Spleen (tissue), 7 donors: ENCODE data around the gene GPR50.

Experiments used
- POLR2A ChIP-seq, 3 donors: fragments of 450-650 bp; IDR thresholded peaks; one replicate each; pipeline ENCODE4 v1.5.1; 2017; ENCODE audit warnings: antibody characterized with exemption in 3 of 3, mild to moderate bottlenecking in 1 of 3
- POLR2AphosphoS5 ChIP-seq, 3 donors: sonication (generic); formaldehyde crosslinking; IDR thresholded peaks; one replicate each; pipeline ENCODE4 v1.5.1; 2017; ENCODE audit warnings: antibody characterized with exemption in 3 of 3
- TF ChIP-seq, protein P1 (sequence below), 11 experiments: fragments of 200-600 bp in 7 of 11; fragments of 450-650 bp in 4 of 11; sonication (generic) in 4 of 11; IDR thresholded peaks in 8 of 11; conservative IDR thresholded peaks in 3 of 11; 1 replicate in 7 of 11; 2 replicates in 4 of 11; pipeline versions ENCODE4 v1.4.0 to v1.8.0; 2016 to 2021; ENCODE audit warnings: antibody characterized with exemption in 11 of 11, inconsistent platforms in 4 of 11, mild to moderate bottlenecking in 1 of 11
- donor health status: DM: no; HTN: no; CAD: no; lungs with moderate emphysema.
- donor health status: DM: no; HTN: no; CAD: no.
- donor health status: DM: no; HTN: no; CAD: no.

DNA sequence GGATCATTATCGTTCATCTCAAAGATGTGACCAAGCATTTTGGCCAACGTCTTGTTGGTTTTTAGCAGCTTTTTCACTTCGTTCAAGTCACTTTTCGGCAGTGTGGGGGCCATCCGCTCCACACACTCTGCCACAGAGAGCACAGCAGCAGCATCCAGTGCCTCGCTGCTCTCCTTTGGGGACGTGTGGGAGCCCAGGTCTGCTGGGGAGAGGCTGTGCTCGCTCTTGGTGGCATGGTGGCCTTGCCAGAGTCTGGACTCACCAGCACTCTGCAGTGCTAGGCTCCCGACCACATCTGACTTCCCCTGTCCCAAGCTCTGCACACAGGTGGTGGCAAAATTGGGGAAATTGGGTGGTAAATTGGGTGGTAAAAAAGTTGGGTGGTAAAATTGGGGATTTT, 50.6 kb downstream of the GPR50 start:
- no peak for TF ChIP-seq POLR2A (IDR thresholded peaks at IDR 0.05)
- TF ChIP-seq, protein P1, sequence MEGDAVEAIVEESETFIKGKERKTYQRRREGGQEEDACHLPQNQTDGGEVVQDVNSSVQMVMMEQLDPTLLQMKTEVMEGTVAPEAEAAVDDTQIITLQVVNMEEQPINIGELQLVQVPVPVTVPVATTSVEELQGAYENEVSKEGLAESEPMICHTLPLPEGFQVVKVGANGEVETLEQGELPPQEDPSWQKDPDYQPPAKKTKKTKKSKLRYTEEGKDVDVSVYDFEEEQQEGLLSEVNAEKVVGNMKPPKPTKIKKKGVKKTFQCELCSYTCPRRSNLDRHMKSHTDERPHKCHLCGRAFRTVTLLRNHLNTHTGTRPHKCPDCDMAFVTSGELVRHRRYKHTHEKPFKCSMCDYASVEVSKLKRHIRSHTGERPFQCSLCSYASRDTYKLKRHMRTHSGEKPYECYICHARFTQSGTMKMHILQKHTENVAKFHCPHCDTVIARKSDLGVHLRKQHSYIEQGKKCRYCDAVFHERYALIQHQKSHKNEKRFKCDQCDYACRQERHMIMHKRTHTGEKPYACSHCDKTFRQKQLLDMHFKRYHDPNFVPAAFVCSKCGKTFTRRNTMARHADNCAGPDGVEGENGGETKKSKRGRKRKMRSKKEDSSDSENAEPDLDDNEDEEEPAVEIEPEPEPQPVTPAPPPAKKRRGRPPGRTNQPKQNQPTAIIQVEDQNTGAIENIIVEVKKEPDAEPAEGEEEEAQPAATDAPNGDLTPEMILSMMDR (IDR thresholded peaks at IDR 0.05 in 8 of 11, conservative IDR thresholded peaks at IDR 0.05 in 3 of 11) = no peak
- TF ChIP-seq POLR2AphosphoS5 (IDR thresholded peaks at IDR 0.05) = no peak
